Mucosa of descending colon (tissue), 3 donors: ENCODE results near the gene OR8G5. TPM values are rescaled to one million over a fixed set of nuclear protein-coding genes. Genes with fewer than 3 reads are reported as not detected.

Source experiments
- ATAC-seq: fragments of 200-7000 bp; cut with Tn5 transposase; one replicate; pipeline ENCODE4 v1.9.1; 2020; ENCODE audit warnings: mild to moderate bottlenecking, moderate library complexity
- DNase-seq, 3 donors: peaks; one replicate each; pipeline ENCODE4 v3.0.0-alpha.2; 2020
- H3K36me3 ChIP-seq: fragments of 200-600 bp; one replicate; pipeline ENCODE4 v1.8.0; 2021; ENCODE audit warnings: low read depth, mild to moderate bottlenecking
- H3K4me1 ChIP-seq: fragments of 200-600 bp; one replicate; pipeline ENCODE4 v1.8.0; 2021; ENCODE audit warnings: low read depth, mild to moderate bottlenecking
- H3K4me3 ChIP-seq: fragments of 200-600 bp; one replicate; pipeline ENCODE4 v1.8.0; 2021; ENCODE audit warnings: mild to moderate bottlenecking
- H3K9me3 ChIP-seq: fragments of 200-600 bp; one replicate; pipeline ENCODE4 v1.8.0; 2021; ENCODE audit warnings: mild to moderate bottlenecking
- CTCF ChIP-seq: fragments of 200-600 bp; IDR thresholded peaks from one replicate; pipeline ENCODE4 v1.8.0; 2022; ENCODE audit warnings: antibody characterized with exemption, mild to moderate bottlenecking
- intact Hi-C, 2 donors: fragments of 100-400 bp; cut with DNase I in 1 of 2; cut with micrococcal nuclease in 1 of 2; formaldehyde crosslinking; loops; one replicate each; pipeline versions ENCODE4 v1.11.0 to v1.11.1; 2022; cut with DNase I, micrococcal nuclease
- long read RNA-seq, 2 donors: library from polyadenylated mRNA; unstranded; transcript quantifications; one replicate each; pipeline ENCODE4 v2.0.0, GENCODE V29; 2019 to 2021
- total RNA-seq, 3 donors: library from RNA; stranded (reverse); fragmentation: NEBNext Ultra II Directional in 2 of 3; extraction: Animal tissue kit (Norgen Biotek cat#: 25700) in 2 of 3; gene quantifications; one replicate each; pipeline versions ENCODE4 v1.2.1 to v1.2.4, GENCODE V29; 2021 to 2023
- donor health status: DM: no; HTN: no; CAD: no; lungs with moderate emphysema.
- donor health status: DM: no; HTN: no; CAD: no.
- donor health status: DM: no; HTN: yes; CAD: no.

Gene OR8G5
- not detected for total RNA-seq
- long read RNA-seq, donor 1 = 0 reads
- long read RNA-seq, donor 2 = 0 reads

- intact Hi-C loops = no loop called here
- TF ChIP-seq CTCF = no peak
- Histone ChIP-seq H3K9me3 (no peaks in the 10 kb centered on the region), H3K4me3 (no peak within 1 kb of the TSS), H3K4me1 (no peaks in the 10 kb centered on the region), H3K36me3 (no peaks in the 10 kb centered on the region)
- DNase-seq (no peak), ATAC-seq (no peak)
These were observed at the start of gene OR8G5 for GRCh38 chr11:124256076-124256475. Gene OR8G5, plus strand, starts transcription at chr11:124256376. Its CDS starts 8,556 bp downstream, at chr11:124264932.

- Histone ChIP-seq H3K36me3 (no peaks in the 10 kb centered on the region), H3K9me3 (no peaks in the 10 kb centered on the region), H3K4me1 (no peaks in the 10 kb centered on the region), H3K4me3 (no peak overlapping the region)
- no peak for ATAC-seq
- no peak for TF ChIP-seq CTCF
- no peak for DNase-seq
- intact Hi-C loops = no loop called here
These were observed 48.9 kb upstream of the OR8G5 start for GRCh38 chr11:124207102-124207792.

GRCh38 chr11:124209824-124210357 lies 46.3 kb upstream of the OR8G5 start:
- Histone ChIP-seq H3K36me3 (no peaks in the 10 kb centered on the region), H3K4me3 (no peak overlapping the region), H3K4me1 (no peaks in the 10 kb centered on the region), H3K9me3 (no peaks in the 10 kb centered on the region)
- no peak for DNase-seq
- intact Hi-C loops = no loop called here
- no peak for TF ChIP-seq CTCF
- ATAC-seq = no peak

- no peaks in the 10 kb centered on the region for H3K36me3 ChIP-seq
- H3K4me1 ChIP-seq = no peaks in the 10 kb centered on the region
- intact Hi-C loops = no loop called here
- DNase-seq = no peak
- no peak for ATAC-seq
- H3K9me3 ChIP-seq = no peaks in the 10 kb centered on the region
- no peak for TF ChIP-seq CTCF
- no peak overlapping the region for H3K4me3 ChIP-seq
These were observed 45.8 kb upstream of the OR8G5 start for GRCh38 chr11:124210421-124210820.

GRCh38 chr11:124211321-124211720 lies 44.9 kb upstream of the OR8G5 start:
- intact Hi-C loops = no loop called here
- TF ChIP-seq CTCF = no peak
- no peak for DNase-seq
- no peak for ATAC-seq
- Histone ChIP-seq H3K9me3 (no peaks in the 10 kb centered on the region), H3K36me3 (no peaks in the 10 kb centered on the region), H3K4me3 (no peak overlapping the region), H3K4me1 (no peaks in the 10 kb centered on the region)
